Measurements from ENCODE around the gene MEDAG. TPM values are rescaled to one million over a fixed set of nuclear protein-coding genes. Genes with fewer than 3 reads are reported as not detected.

MEDAG gene
- total and polyA plus RNA-seq, 2 experiments from 2014 or later, result 1.7 to 2.0 TPM

GRCh38 chr13:30862707-30863106, 43.4 kb upstream of the MEDAG start:
- peaks cover 19% of the 10 kb centered on the region for H3K27me3 ChIP-seq (ENCODE audit: insufficient read depth)
- ATAC-seq (peak; percentile 18), DNase-seq (ENCODE audit: low spot score) (peak; percentile 30)
- peak overlapping the region; percentile 70 for H3K4me3 Mint-ChIP-seq
- H4K20me1 ChIP-seq (replicated peaks; ENCODE audit: insufficient read depth), result no peaks in the 10 kb centered on the region
- H3K27ac ChIP-seq (ENCODE audit: low read depth), result no peak overlapping the region
- peaks cover 5% of the 10 kb centered on the region; the same call in 1 of the 3 replicates for H3K9me3 Mint-ChIP-seq
- H3K4me1 Mint-ChIP-seq, result peaks cover 41% of the 10 kb centered on the region
- H3K4me1 ChIP-seq (ENCODE audit: insufficient read depth), result peaks cover 31% of the 10 kb centered on the region
- no peak for TF ChIP-seq JUNB (IDR thresholded peaks at IDR 0.05; ENCODE audit: unreplicated experiment)
- TF ChIP-seq ZNF114 (CRISPR knock-in tag; IDR thresholded peaks at IDR 0.05), result no peak
- TF ChIP-seq, protein P1, sequence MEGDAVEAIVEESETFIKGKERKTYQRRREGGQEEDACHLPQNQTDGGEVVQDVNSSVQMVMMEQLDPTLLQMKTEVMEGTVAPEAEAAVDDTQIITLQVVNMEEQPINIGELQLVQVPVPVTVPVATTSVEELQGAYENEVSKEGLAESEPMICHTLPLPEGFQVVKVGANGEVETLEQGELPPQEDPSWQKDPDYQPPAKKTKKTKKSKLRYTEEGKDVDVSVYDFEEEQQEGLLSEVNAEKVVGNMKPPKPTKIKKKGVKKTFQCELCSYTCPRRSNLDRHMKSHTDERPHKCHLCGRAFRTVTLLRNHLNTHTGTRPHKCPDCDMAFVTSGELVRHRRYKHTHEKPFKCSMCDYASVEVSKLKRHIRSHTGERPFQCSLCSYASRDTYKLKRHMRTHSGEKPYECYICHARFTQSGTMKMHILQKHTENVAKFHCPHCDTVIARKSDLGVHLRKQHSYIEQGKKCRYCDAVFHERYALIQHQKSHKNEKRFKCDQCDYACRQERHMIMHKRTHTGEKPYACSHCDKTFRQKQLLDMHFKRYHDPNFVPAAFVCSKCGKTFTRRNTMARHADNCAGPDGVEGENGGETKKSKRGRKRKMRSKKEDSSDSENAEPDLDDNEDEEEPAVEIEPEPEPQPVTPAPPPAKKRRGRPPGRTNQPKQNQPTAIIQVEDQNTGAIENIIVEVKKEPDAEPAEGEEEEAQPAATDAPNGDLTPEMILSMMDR (conservative IDR thresholded peaks at IDR 0.05; ENCODE audit: low read depth in 2 of 2), result no peak
- no peak for TF ChIP-seq EZH2 (IDR thresholded peaks at IDR 0.05; ENCODE audit: low read depth, unreplicated experiment)
- no peak for TF ChIP-seq POLR2AphosphoS5 (IDR thresholded peaks at IDR 0.05; ENCODE audit: low read depth)
- TF ChIP-seq REST (IDR thresholded peaks at IDR 0.05; ENCODE audit: unreplicated experiment), result no peak
- TF ChIP-seq NANOG (IDR thresholded peaks at IDR 0.05; ENCODE audit: borderline replicate concordance), result no peak
- no peak for TF ChIP-seq EZH2phosphoT487 (IDR thresholded peaks at IDR 0.05; ENCODE audit: unreplicated experiment)
- TF ChIP-seq STAT1 (IDR thresholded peaks at IDR 0.05; ENCODE audit: unreplicated experiment), result no peak
- no peak for TF ChIP-seq ZNF462 (CRISPR knock-in tag; IDR thresholded peaks at IDR 0.05)
- TF ChIP-seq ZNF331 (CRISPR knock-in tag; IDR thresholded peaks at IDR 0.05; ENCODE audit: low read depth), result no peak
- TF ChIP-seq, protein P2, sequence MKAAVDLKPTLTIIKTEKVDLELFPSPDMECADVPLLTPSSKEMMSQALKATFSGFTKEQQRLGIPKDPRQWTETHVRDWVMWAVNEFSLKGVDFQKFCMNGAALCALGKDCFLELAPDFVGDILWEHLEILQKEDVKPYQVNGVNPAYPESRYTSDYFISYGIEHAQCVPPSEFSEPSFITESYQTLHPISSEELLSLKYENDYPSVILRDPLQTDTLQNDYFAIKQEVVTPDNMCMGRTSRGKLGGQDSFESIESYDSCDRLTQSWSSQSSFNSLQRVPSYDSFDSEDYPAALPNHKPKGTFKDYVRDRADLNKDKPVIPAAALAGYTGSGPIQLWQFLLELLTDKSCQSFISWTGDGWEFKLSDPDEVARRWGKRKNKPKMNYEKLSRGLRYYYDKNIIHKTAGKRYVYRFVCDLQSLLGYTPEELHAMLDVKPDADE (IDR thresholded peaks at IDR 0.05), result no peak
- no peak for TF ChIP-seq CREB1 (CRISPR knock-in tag; IDR thresholded peaks at IDR 0.05; ENCODE audit: low read depth)
- no peaks in the 10 kb centered on the region for H3K36me3 Mint-ChIP-seq (ENCODE audit: low read depth)
- H3K4me3 ChIP-seq, result peak overlapping the region; percentile 56
- H3K9me2 ChIP-seq (ENCODE audit: insufficient read depth), result no peaks in the 10 kb centered on the region
- no peaks in the 10 kb centered on the region for H3F3A ChIP-seq (replicated peaks; ENCODE audit: low read depth)
- no peak overlapping the region for H3K27ac Mint-ChIP-seq
- peaks cover 23% of the 10 kb centered on the region for H3K27me3 Mint-ChIP-seq (ENCODE audit: insufficient read depth, low read depth, poor library complexity)
- no peak overlapping the region for H2AFZ ChIP-seq
- no peaks in the 10 kb centered on the region for H3K79me2 ChIP-seq (replicated peaks; ENCODE audit: insufficient read depth)
- no peaks in the 10 kb centered on the region for H3K36me3 ChIP-seq (ENCODE audit: insufficient read depth)
- peak overlapping the region; percentile 84 for H3K4me2 ChIP-seq
